ENCODE measurements around the gene ST6GALNAC1.

- TF ChIP-seq EP300 (IDR thresholded peaks at IDR 0.05; ENCODE audit: low read depth) (no peak), CTCF (IDR thresholded peaks at IDR 0.05) (no peak)
Measured at GRCh38 chr17:76650504-76650903, 6.9 kb upstream of the ST6GALNAC1 start.

Measured in transverse colon (tissue), 3 donors.